ENCODE measurements around the gene KHDC1. TPM values are rescaled to one million over a fixed set of nuclear protein-coding genes. Genes with fewer than 3 reads are reported as not detected.
"Not testable (repeated sequence)": the region's sequence is repeated elsewhere in the genome, so short reads cannot be mapped to it uniquely, and the experiment has no call there.

KHDC1 gene
- total and polyA plus RNA-seq, 7 donors, result 0.95 to 2.1 (median 1.5) TPM; not detected in 1

DNA sequence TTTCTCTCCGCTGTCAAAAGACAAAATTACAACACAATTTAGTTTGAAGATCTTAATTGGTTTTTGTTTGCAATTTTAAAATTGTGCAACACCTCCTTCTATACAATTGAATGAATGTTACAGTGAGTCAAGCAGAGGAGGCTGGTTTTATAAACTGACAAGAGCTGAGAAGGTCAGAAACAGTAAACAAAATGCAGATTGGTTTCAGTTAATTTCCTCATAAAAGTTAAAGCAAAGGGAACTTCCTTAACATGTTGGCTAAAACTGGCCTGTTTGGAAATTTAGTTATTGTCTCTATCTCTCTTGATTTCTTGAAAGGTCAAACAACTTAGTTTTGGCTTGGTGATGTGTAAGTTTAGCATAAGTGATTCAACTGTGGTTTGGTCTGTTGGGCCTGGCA lies 59.9 kb downstream of the KHDC1 start:
- WGBS, 2 donors, result 81 to 85% methylated on average over 1 of the region's 1 CpG

DNA sequence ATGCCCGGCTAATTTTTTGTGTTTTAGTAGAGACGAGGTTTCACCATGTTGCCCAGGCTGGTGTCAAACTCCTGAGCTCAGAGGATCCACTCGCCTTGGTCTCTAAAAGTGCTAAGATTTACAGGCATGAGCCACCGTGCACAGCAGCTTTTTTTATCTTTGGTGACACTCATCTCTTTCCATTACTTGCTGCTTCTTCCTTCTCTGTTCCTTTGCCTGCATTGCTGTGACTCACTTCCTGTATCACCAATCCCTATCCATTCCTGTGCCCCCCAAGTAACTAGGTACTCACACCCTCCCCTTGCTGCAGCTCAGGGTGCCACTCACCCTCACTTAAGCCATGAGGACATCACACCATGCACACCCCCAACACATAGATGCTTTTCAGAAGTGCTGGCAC lies 62.3 kb downstream of the KHDC1 start:
- DNase-seq, result no peak
- Histone ChIP-seq H3K27me3 (no peaks in the 10 kb centered on the region), H3K27ac (no peak overlapping the region), H3K4me1 (no peaks in the 10 kb centered on the region), H3K36me3 (no peaks in the 10 kb centered on the region), H3K4me3 (no peak overlapping the region), H3K9me3 (no peaks in the 10 kb centered on the region)
- WGBS, 2 donors, result 73 to 80% methylated on average over 4 of the region's 4 CpGs
- TF ChIP-seq EP300 (IDR thresholded peaks at IDR 0.05) (no peak), CTCF (IDR thresholded peaks at IDR 0.05) (no peak), POLR2AphosphoS5 (IDR thresholded peaks at IDR 0.05) (no peak), POLR2A (IDR thresholded peaks at IDR 0.05) (no peak)
- intact Hi-C loops (cut with DNase I), result no loop called here

More for the DNA sequence above, 59.9 kb downstream of the KHDC1 start:
- no peaks in the 10 kb centered on the region for H3K9me3 ChIP-seq
- H3K27me3 ChIP-seq, result no peaks in the 10 kb centered on the region
- TF ChIP-seq CTCF (IDR thresholded peaks at IDR 0.05), result no peak
- TF ChIP-seq POLR2AphosphoS5 (IDR thresholded peaks at IDR 0.05), result no peak
- TF ChIP-seq EP300 (IDR thresholded peaks at IDR 0.05), result no peak
- no peak for TF ChIP-seq POLR2A (IDR thresholded peaks at IDR 0.05)
- H3K4me1 ChIP-seq, result no peaks in the 10 kb centered on the region
- H3K36me3 ChIP-seq, result no peaks in the 10 kb centered on the region
- intact Hi-C loops (cut with DNase I), result no loop called here
- no peak for DNase-seq
- no peak overlapping the region for H3K27ac ChIP-seq
- no peak overlapping the region for H3K4me3 ChIP-seq

DNA sequence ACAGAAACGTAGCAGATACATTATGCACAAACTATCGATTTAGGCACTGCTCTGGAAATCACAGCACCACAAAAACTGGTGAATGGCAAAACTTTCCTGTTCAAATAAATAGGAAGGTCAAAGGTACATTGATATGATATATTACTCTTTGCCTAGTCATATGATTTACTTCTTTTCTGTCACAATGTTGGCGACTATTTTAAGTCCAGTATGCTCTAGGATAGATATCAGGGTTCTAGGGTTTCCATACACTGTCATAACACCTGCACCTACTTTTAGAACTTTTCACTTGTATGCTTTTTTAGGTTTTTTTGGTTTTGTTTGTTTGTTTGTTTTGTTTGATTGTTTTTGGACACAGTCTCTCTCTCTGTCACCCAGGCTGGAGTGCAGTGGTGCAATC lies 62.7 kb downstream of the KHDC1 start:
- no peak for TF ChIP-seq EP300 (IDR thresholded peaks at IDR 0.05)
- no peak for TF ChIP-seq CTCF (IDR thresholded peaks at IDR 0.05)
- no peak for TF ChIP-seq POLR2AphosphoS5 (IDR thresholded peaks at IDR 0.05)
- no peak overlapping the region for H3K4me3 ChIP-seq
- no peak overlapping the region for H3K27ac ChIP-seq
- H3K36me3 ChIP-seq, result no peaks in the 10 kb centered on the region
- no peak for DNase-seq
- H3K4me1 ChIP-seq, result no peaks in the 10 kb centered on the region
- H3K9me3 ChIP-seq, result no peaks in the 10 kb centered on the region
- H3K27me3 ChIP-seq, result no peaks in the 10 kb centered on the region
- intact Hi-C loops (cut with DNase I), result no loop called here
- WGBS, 2 donors, result 77 to 90% methylated on average over 3 of the region's 3 CpGs

GRCh38 chr6:73194744-73195143 lies 68.3 kb downstream of the KHDC1 start:
- TF ChIP-seq CTCF (IDR thresholded peaks at IDR 0.05) (no peak), EP300 (IDR thresholded peaks at IDR 0.05) (no peak), POLR2AphosphoS5 (IDR thresholded peaks at IDR 0.05) (no peak)
- 89 to 95% methylated on average over 7 of the region's 7 CpGs for WGBS, 2 donors
- Histone ChIP-seq H3K27ac (no peak overlapping the region), H3K9me3 (no peaks in the 10 kb centered on the region), H3K36me3 (no peaks in the 10 kb centered on the region), H3K27me3 (no peaks in the 10 kb centered on the region), H3K4me1 (no peaks in the 10 kb centered on the region), H3K4me3 (no peak overlapping the region)
- intact Hi-C loops (cut with DNase I), result no loop called here
- no peak for DNase-seq

DNA sequence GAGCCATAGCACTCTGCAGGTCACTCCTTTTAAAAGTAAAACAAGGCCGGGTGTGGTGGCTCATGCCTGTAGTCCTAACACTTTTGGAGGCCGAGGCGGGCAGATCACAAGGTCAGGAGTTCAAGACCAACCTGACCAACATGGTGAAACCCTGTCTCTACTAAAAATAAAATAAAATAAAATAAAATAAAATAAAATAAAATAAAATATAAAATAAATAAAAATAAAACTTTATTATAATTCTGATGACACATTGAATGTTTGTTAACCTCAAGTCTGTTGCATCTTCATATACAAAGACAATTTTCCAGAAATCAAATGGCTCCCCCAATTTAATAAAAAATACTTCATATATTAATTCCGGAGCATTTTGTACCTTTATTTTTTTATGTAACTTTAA lies 69.7 kb downstream of the KHDC1 start:
- 92 to 97% methylated on average over 4 of the region's 4 CpGs for WGBS, 2 donors
- H3K4me3 ChIP-seq, result not testable (repeated sequence)

More for the DNA sequence above, 69.7 kb downstream of the KHDC1 start:
- H3K27me3 ChIP-seq; intact Hi-C loops (cut with DNase I); H3K4me1 ChIP-seq; H3K27ac ChIP-seq; H3K9me3 ChIP-seq; H3K36me3 ChIP-seq; DNase-seq: not testable (repeated sequence)

Small RNA genes lying within 50 kb of the gene (small RNA-seq; reads per million reads assigned to genes)
- 0 reads per million in 3 donors for gene RPSAP41

Other genes starting within 250 kb of the KHDC1 start
- gene KHDC1L, start 37.7 kb downstream of the KHDC1 start, total RNA-seq, result not detected
- not detected for gene KHDC1L, start 37.7 kb downstream of the KHDC1 start, polyA plus RNA-seq
- gene DPPA5, start 91.1 kb upstream of the KHDC1 start, total RNA-seq, result not detected
- not detected for gene DPPA5, start 91.1 kb upstream of the KHDC1 start, polyA plus RNA-seq
- not detected for gene KHDC3L, start 99.5 kb upstream of the KHDC1 start, total RNA-seq
- gene KHDC3L, start 99.5 kb upstream of the KHDC1 start, polyA plus RNA-seq, result not detected
- gene OOEP, start 106.7 kb upstream of the KHDC1 start, total RNA-seq, result not detected
- under 1 TPM in 2 of 3 donors, not detected in 1; 0.23 to 0.60 TPM for gene OOEP, start 106.7 kb upstream of the KHDC1 start, polyA plus RNA-seq
- gene DDX43, start 131.6 kb upstream of the KHDC1 start, total RNA-seq, result 1 to 10 TPM; 1.1 to 9.4 (median 1.9) TPM
- gene DDX43, start 131.6 kb upstream of the KHDC1 start, polyA plus RNA-seq, result 1 to 10 TPM in 1 of 3 donors, under 1 TPM in 1, not detected in 1; 0.73 to 1.2 TPM
- 1 to 10 TPM; 5.0 to 5.8 (median 5.4) TPM for gene CGAS, start 189.1 kb upstream of the KHDC1 start, total RNA-seq
- gene CGAS, start 189.1 kb upstream of the KHDC1 start, polyA plus RNA-seq, result 1 to 10 TPM; 1.2 to 4.0 (median 1.6) TPM
- 10 to 100 TPM; 17.9 to 42.3 (median 29.4) TPM for gene MTO1, start 198.5 kb upstream of the KHDC1 start, total RNA-seq
- 10 to 100 TPM; 12.0 to 16.3 (median 13.6) TPM for gene MTO1, start 198.5 kb upstream of the KHDC1 start, polyA plus RNA-seq

Data from sigmoid colon (tissue), 7 donors.